ENCODE measurements around the gene STPG2.
A peak's percentile ranks its signal among the peaks of the same experiment; 100 is the strongest.

Gene STPG2

DNA sequence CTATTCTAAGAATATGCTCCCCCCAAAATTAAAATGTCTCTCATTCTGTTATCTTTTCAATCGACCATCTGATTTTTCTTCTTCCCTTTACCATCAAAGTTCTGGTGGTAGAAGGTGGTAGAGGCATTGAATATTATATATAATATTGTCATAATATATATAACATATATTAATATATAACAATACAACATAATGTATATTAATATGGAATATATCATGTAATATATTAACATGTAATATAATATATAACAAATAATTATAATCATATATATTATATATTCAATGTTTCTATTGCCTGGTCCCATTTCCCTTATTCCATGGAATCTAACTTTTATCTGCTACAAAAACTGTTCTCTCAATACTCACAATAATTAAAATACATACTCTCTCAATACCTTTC lies 40.6 kb downstream of the STPG2 start:
- no peak for DNase-seq (ENCODE audit: low spot score)
- POLR2A ChIA-PET (ENCODE audit: low non-redundant PET), result no interaction called here
- TF ChIP-seq, protein P1, sequence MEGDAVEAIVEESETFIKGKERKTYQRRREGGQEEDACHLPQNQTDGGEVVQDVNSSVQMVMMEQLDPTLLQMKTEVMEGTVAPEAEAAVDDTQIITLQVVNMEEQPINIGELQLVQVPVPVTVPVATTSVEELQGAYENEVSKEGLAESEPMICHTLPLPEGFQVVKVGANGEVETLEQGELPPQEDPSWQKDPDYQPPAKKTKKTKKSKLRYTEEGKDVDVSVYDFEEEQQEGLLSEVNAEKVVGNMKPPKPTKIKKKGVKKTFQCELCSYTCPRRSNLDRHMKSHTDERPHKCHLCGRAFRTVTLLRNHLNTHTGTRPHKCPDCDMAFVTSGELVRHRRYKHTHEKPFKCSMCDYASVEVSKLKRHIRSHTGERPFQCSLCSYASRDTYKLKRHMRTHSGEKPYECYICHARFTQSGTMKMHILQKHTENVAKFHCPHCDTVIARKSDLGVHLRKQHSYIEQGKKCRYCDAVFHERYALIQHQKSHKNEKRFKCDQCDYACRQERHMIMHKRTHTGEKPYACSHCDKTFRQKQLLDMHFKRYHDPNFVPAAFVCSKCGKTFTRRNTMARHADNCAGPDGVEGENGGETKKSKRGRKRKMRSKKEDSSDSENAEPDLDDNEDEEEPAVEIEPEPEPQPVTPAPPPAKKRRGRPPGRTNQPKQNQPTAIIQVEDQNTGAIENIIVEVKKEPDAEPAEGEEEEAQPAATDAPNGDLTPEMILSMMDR (conservative IDR thresholded peaks at IDR 0.05; ENCODE audit: low read depth), result no peak
- H3K27ac ChIP-seq, result no peak overlapping the region
- CTCF ChIA-PET, result interaction anchor here (0.8 to 1.2 kb wide), 2 partner anchors 10 to 29 kb away, joined by 3 to 4 read pairs; no protein-coding TSS in a partner anchor

DNA sequence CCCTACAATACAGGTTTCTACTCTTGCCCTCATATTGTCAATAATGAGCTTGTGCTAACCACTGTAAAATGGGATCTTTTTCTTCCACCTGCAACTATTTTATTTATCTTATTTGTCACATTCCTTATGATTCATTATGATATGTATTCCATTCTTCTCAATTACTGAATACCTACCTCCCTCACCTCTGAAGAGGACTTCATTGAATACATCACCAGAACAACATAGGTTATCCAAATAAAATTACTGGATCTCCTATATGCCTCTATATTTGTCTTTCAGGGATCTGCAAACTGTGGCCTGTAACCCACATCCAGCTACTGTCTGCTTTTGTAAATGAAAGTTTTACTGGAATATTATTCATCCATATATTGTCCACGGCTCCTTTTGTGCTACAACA lies 41.3 kb downstream of the STPG2 start:
- ChIA-PET CTCF (interaction anchor here (0.8 to 1.2 kb wide), 2 partner anchors 9 to 30 kb away, joined by 3 to 4 read pairs; no protein-coding TSS in a partner anchor), POLR2A (ENCODE audit: low non-redundant PET) (no interaction called here)

DNA sequence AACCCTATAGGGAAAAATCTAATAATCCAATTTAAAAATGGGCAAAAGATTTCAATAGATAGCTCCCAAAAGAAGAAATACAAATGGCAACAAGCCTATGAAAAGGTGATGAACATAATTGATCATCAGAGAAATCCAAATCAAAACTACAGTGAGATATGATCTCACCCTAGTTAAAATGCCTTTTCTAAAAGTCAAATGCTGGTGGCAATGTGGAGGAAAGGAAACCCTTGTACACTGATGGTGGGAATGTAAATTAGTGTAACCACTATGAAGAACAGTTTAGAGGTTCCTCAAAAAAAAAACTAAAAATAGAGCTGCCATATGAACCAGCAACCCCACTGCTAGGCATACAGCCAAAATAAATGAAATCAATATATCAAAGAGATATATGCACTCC lies 44.5 kb downstream of the STPG2 start:
- H3K27ac ChIP-seq, result no peak overlapping the region
- TF ChIP-seq, protein P1 (conservative IDR thresholded peaks at IDR 0.05; ENCODE audit: low read depth), result no peak
- ChIA-PET CTCF (no interaction called here), POLR2A (ENCODE audit: low non-redundant PET) (no interaction called here)
- no peak for DNase-seq (ENCODE audit: low spot score)

More for the DNA sequence above, 41.3 kb downstream of the STPG2 start:
- H3K27ac ChIP-seq, result no peak overlapping the region
- no peak for DNase-seq (ENCODE audit: low spot score)
- TF ChIP-seq, protein P1 (conservative IDR thresholded peaks at IDR 0.05; ENCODE audit: low read depth), result no peak

DNA sequence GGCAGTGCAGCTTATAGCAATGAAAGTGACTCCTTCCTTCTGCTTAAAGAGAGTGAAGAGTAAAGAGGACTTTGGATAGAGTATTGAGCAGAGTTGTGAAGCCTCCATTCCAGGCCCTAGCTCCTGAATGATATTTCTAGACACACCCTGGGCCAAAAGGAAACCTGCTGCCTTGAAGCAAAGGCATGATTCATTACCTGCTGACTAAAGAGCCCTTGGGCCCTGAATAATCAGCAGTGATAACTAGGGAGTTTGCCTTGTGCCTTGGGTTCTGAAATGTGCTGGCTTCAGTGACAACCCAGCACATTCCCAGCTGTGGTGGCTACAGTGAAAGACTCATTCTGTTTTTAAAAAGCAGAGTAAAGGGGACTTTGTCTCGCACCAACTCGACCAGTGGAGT lies 49.2 kb downstream of the STPG2 start:
- no peak for DNase-seq (ENCODE audit: low spot score)
- TF ChIP-seq, protein P1 (conservative IDR thresholded peaks at IDR 0.05; ENCODE audit: low read depth), result no peak
- ChIA-PET POLR2A (ENCODE audit: low non-redundant PET) (no interaction called here), CTCF (interaction anchor here (1.2 kb wide), 1 partner anchor 48 kb away, joined by 3 read pairs; no protein-coding TSS in a partner anchor)
- H3K27ac ChIP-seq, result no peak overlapping the region

DNA sequence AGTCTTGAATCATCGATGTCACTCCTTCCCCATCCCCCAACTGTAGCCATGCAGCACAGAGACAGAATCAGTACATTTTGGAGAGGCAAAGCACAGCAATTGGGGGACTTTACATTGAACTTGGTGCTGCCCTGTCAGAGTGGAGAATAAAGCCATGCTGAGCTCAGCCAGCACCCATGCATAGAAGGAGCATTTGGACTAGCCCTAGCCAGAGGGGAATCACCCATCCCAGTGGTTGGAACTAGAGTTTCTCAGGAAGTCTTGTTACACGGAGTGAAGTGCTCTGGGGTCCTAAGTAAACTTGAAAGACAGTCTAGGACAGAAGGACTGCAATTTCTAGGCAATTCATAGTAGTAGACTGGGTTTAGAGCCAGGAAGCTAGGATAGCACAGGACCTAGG lies 49.6 kb downstream of the STPG2 start:
- ChIA-PET CTCF (no interaction called here), POLR2A (ENCODE audit: low non-redundant PET) (no interaction called here)
- DNase-seq (ENCODE audit: low spot score), result no peak
- no peak overlapping the region for H3K27ac ChIP-seq
- TF ChIP-seq, protein P1 (conservative IDR thresholded peaks at IDR 0.05; ENCODE audit: low read depth), result no peak

DNA sequence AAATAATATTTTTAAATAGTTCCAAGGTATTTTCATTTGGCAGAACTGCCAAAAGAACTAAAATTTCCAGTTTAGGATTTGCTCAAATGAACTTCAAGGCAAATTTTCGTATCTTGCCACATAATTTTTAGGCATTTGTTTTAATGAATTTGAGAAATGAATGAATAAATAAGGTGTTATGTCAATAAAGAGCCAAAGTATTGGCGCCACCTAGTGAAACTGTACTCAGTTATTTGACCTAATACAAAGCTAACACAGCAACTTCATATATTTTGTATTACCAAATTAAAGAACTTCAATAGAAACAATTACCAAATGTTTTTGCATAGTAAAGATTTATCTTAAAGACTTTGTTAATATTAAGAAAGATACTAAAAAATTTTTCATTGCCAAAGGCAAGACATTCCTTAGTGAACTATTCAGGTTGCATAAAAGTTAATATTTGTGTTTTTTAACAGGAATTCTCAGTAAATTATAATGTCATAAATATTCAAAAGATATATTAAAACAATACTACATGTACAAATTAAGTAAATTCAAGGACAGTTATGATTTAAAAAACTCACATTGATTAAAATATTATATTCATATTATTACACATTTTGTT lies 50.3 kb downstream of the STPG2 start:
- ChIA-PET POLR2A (ENCODE audit: low non-redundant PET) (no interaction called here), CTCF (interaction anchor here (0.5 to 1.0 kb wide), 9 partner anchors 9 to 197 kb away, joined by 3 to 6 read pairs (median 3); no protein-coding TSS in a partner anchor)
- TF ChIP-seq, protein P1 (conservative IDR thresholded peaks at IDR 0.05; ENCODE audit: low read depth), result peak; percentile 70
- no peak overlapping the region for H3K27ac ChIP-seq
- DNase-seq (ENCODE audit: low spot score), result no peak

All from RWPE1 (cell line).